Measurements from ENCODE around the gene STAM.

Gene STAM

GRCh38 chr10:17616403-17617030 lies 27.4 kb upstream of the STAM start:
- TF ChIP-seq SIN3A (IDR thresholded peaks at IDR 0.05; ENCODE audit: borderline replicate concordance, insufficient read depth, low read length) (no peak), REST (IDR thresholded peaks at IDR 0.05; ENCODE audit: insufficient read depth in 1 of 2, low read depth in 2 of 2, low read length in 2 of 2) (no peak), TAF1 (IDR thresholded peaks at IDR 0.05; ENCODE audit: borderline replicate concordance, insufficient read depth, low read length) (no peak), FOXP2 (optimal IDR thresholded peaks at IDR 0.05; ENCODE audit: borderline replicate concordance, extremely low read depth, extremely low read length, insufficient read depth) (no peak), POLR2AphosphoS5 (IDR thresholded peaks at IDR 0.05; ENCODE audit: low read depth, low read length) (no peak)

GRCh38 chr10:17617031-17617911 lies 26.7 kb upstream of the STAM start, which contains the start of gene HACD1:
HACD1 (minus strand) TSS chr10:17617374; CDS start chr10:17617339, 35 bp downstream.
- TF ChIP-seq POLR2AphosphoS5 (IDR thresholded peaks at IDR 0.05; ENCODE audit: low read depth, low read length) (no peak), TAF1 (IDR thresholded peaks at IDR 0.05; ENCODE audit: borderline replicate concordance, insufficient read depth, low read length) (no peak), SIN3A (IDR thresholded peaks at IDR 0.05; ENCODE audit: borderline replicate concordance, insufficient read depth, low read length) (no peak), FOXP2 (optimal IDR thresholded peaks at IDR 0.05; ENCODE audit: borderline replicate concordance, extremely low read depth, extremely low read length, insufficient read depth) (no peak), REST (IDR thresholded peaks at IDR 0.05; ENCODE audit: insufficient read depth in 1 of 2, low read depth in 2 of 2, low read length in 2 of 2) (no peak)

- TF ChIP-seq REST (IDR thresholded peaks at IDR 0.05; ENCODE audit: insufficient read depth in 1 of 2, low read depth in 2 of 2, low read length in 2 of 2) = no peak
- TF ChIP-seq POLR2AphosphoS5 (IDR thresholded peaks at IDR 0.05; ENCODE audit: low read depth, low read length) = no peak
- TF ChIP-seq TAF1 (IDR thresholded peaks at IDR 0.05; ENCODE audit: borderline replicate concordance, insufficient read depth, low read length) = no peak
- TF ChIP-seq FOXP2 (optimal IDR thresholded peaks at IDR 0.05; ENCODE audit: borderline replicate concordance, extremely low read depth, extremely low read length, insufficient read depth) = no peak
- no peak for TF ChIP-seq SIN3A (IDR thresholded peaks at IDR 0.05; ENCODE audit: borderline replicate concordance, insufficient read depth, low read length)
Observed at GRCh38 chr10:17622061-17622460, 21.9 kb upstream of the STAM start.

GRCh38 chr10:17624996-17625395 lies 19.0 kb upstream of the STAM start:
- TF ChIP-seq TAF1 (IDR thresholded peaks at IDR 0.05; ENCODE audit: borderline replicate concordance, insufficient read depth, low read length) (no peak), REST (IDR thresholded peaks at IDR 0.05; ENCODE audit: insufficient read depth in 1 of 2, low read depth in 2 of 2, low read length in 2 of 2) (no peak), FOXP2 (optimal IDR thresholded peaks at IDR 0.05; ENCODE audit: borderline replicate concordance, extremely low read depth, extremely low read length, insufficient read depth) (no peak), POLR2AphosphoS5 (IDR thresholded peaks at IDR 0.05; ENCODE audit: low read depth, low read length) (no peak), SIN3A (IDR thresholded peaks at IDR 0.05; ENCODE audit: borderline replicate concordance, insufficient read depth, low read length) (no peak)

Data from PFSK-1 (cell line).